RWPE1 (cell line): Measurements from ENCODE around the gene XCL2.

ENCODE experiments used
- CTCF ChIA-PET: fragments of 350-600 bp; sonication (Branson Sonifier 250); formaldehyde crosslinking; extraction: SDS; loops from one replicate; lab custom pipeline; 2021; lab: Yijun Ruan, JAX
- POLR2A ChIA-PET: fragments of 400-600 bp; formaldehyde crosslinking; extraction: SDS; loops from one replicate; lab custom pipeline; 2020; ENCODE audit warnings: antibody characterized with exemption; ENCODE audit not compliant: low non-redundant PET; lab: Yijun Ruan, JAX
- DNase-seq: peaks from one replicate; pipeline ENCODE4 v3.0.0; 2012; ENCODE audit warnings: low spot score
- H3K27ac ChIP-seq: fragments of 450-650 bp; 2 replicates; pipeline ENCODE4 v1.5.1; 2017
- TF ChIP-seq, protein P1 (sequence below): fragments of 450-650 bp; conservative IDR thresholded peaks from 2 replicates; pipeline ENCODE4 v1.5.1; 2017; ENCODE audit warnings: low read depth, mild to moderate bottlenecking

The XCL2 gene

DNA sequence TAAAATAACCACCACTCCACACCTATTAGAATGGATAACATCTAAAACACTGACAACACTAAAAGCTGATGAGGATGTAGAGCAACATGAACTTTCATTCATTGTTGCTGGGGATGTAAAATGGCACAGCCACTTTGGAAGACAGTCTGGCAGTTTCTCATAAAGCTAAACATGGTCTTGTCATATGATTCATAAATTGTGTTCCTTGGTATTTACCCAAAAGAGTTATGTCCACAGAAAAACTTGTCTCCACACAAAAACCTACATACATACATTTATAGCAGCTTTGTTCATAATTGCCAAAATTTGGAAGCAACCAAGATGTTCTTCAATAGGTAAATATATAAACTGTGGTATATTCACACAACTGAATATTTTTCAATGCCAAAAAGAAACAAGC lies 16.6 kb upstream of the XCL2 start:
- no peak overlapping the region for H3K27ac ChIP-seq
- TF ChIP-seq, protein P1, sequence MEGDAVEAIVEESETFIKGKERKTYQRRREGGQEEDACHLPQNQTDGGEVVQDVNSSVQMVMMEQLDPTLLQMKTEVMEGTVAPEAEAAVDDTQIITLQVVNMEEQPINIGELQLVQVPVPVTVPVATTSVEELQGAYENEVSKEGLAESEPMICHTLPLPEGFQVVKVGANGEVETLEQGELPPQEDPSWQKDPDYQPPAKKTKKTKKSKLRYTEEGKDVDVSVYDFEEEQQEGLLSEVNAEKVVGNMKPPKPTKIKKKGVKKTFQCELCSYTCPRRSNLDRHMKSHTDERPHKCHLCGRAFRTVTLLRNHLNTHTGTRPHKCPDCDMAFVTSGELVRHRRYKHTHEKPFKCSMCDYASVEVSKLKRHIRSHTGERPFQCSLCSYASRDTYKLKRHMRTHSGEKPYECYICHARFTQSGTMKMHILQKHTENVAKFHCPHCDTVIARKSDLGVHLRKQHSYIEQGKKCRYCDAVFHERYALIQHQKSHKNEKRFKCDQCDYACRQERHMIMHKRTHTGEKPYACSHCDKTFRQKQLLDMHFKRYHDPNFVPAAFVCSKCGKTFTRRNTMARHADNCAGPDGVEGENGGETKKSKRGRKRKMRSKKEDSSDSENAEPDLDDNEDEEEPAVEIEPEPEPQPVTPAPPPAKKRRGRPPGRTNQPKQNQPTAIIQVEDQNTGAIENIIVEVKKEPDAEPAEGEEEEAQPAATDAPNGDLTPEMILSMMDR = no peak
- CTCF ChIA-PET = no interaction called here
- POLR2A ChIA-PET = no interaction called here
- no peak for DNase-seq

DNA sequence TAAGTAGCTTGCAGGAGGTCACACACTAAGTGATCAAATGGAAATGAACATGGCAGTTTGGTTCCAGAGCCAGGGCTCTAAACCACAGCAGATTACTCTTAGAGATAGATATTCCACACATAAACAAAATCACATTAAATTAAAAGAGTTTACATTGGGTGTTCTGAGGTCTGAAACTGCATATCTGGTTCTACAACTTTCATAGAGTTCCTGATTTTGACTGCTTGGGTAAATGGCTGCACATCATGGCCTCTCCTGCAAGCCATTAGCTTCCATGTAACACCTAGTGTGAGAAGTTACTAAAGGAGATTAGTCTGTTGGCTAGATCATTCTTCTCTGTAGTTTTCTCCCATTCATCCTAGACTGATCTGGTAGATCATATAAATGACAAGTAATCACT lies 12.8 kb upstream of the XCL2 start:
- POLR2A ChIA-PET = no interaction called here
- DNase-seq = no peak
- TF ChIP-seq, protein P1 = no peak
- H3K27ac ChIP-seq = no peak overlapping the region
- CTCF ChIA-PET = no interaction called here

DNA sequence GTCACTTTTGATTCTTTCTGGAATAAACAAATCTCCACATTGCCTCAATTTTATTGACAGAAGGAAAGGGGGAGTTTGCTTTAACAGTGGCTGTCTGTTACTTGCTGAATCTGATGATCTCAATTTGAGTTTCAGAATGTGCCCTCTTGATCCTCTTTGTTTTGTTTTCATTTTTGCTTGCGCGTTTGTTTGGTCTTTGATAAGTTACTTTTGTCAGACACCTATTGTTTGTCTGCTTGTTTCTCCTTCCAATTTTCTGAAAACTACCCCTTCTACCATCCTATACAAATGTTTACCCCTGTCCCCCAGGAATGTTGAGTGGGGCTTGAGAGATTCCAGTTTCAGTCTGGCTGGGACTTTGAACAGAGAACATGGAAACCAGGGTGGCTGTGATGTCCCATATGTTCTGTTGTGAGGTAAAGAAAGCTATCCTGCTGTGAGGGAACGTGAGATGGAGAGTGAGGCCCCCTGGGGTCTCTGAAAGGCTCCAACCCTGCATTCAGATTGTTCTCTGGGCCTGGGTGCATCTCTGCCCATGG lies 11.8 kb upstream of the XCL2 start:
- ChIA-PET POLR2A (no interaction called here), CTCF (interaction anchor here (0.6 kb wide), 1 partner anchor 37 kb away, joined by 4 read pairs; no protein-coding TSS in a partner anchor)
- TF ChIP-seq, protein P1 = no peak
- no peak for DNase-seq
- H3K27ac ChIP-seq = no peak overlapping the region

DNA sequence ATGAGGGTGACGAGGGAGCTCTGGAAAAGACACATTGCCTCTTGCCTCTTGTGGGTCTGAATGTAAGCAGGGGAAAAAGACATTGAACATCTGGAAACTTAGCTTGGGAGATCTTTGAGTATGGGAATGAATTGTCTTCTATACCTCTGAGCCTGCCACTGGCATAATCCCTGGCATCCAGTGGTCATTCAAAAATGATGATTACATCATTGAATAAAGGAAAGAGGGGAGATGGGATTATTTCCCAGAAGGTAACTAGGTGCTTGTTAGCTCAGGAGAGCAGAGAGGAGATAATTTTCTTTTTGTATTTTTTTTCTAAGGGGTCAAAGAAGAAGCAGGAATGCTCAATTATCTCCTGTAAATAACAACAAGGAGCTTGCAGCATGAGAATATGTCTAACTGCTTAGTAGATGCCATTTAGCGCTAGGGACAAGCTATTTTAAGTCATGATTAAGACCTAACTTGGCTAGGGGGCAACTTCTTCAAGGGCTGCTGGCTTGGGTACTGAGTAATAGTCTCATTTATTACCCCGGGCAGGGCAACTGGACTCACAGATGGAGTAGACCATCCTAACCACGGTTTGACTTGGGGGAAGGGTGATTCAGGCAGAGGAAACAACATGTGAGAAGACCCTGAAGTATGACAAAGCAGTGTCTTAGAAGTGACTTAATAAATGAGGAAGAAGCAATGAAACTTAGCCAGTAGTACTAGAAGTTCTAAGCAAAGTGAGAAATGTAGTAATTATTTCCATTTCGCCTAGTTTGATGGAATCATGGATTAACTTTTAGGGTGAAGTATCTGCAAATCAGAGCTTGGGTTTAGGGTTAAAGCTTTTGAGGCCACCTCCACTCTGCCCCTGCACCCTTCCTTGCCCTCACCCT lies 11.0 kb upstream of the XCL2 start:
- no peak overlapping the region for H3K27ac ChIP-seq
- no peak for DNase-seq
- CTCF ChIA-PET = interaction anchor here (0.6 kb wide), 2 partner anchors 37 to 186 kb away, joined by 3 to 4 read pairs; no protein-coding TSS in a partner anchor
- POLR2A ChIA-PET = no interaction called here
- TF ChIP-seq, protein P1 = no peak

DNA sequence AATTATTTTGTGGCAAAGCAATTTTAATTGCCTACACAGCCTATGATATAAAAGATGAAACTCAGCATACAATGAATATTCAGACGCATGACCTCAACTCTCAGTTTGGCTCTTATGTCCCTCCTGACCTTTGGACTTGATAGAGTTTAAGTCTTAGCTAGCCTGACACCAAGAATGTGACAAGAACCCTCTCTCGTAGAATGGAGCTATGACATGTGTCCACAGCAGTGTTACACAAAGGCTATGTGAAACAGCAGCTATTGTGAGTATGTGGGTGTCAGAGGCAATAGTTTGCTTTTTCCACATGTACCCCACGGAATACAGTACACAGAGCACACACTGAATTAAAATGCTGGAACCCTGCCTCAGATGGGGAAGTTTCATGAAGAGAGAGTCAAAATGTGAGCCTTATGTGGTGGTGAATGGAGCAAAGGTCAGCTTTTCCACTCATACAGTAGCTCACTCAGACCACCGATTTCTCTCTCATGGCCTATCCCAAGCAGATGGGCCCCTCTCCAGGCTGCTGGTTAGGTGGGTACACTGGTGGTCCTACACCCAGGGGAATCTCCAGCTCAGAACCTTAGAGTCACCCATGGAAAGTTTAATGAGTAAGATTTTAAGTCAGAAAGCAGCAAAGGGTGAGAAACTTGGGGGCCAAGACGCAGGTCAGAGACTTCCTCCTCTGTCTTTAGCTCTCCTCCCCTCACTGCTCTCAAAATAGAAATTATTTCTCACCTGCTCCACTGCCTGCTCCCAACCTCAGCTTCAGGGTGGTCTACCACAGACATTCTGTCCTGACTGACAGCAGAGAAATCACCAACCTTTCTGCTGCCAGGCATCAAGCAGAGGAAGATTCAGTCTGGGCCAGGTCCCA lies 10.1 kb upstream of the XCL2 start:
- no peak for DNase-seq
- POLR2A ChIA-PET = no interaction called here
- no peak overlapping the region for H3K27ac ChIP-seq
- CTCF ChIA-PET = interaction anchor here (0.6 kb wide), 1 partner anchor 185 kb away, joined by 3 read pairs; no protein-coding TSS in a partner anchor
- TF ChIP-seq, protein P1 = no peak

DNA sequence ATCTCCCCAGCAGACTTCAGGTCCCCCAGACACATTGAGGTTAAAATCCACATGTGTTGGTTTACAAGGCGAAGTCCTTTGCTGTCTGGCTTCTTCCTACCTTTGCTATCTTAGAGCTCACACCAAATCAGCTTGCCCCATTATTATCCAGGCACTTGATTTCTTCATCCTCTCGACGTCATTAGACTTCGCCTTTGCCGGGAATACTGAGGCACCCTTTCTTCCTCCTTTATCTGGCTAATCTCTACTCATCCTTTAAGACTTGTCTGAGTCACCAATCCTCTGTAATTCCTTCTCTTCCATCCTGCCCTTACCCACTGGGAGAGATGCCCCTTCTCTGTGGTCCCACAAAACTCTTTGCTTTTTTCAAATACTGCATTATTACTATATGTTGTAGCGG lies 9.2 kb upstream of the XCL2 start:
- H3K27ac ChIP-seq = no peak overlapping the region
- CTCF ChIA-PET = no interaction called here
- DNase-seq = no peak
- POLR2A ChIA-PET = no interaction called here
- TF ChIP-seq, protein P1 = no peak
